ENCODE data around the gene PLCB4. TPM values are rescaled to one million over a fixed set of nuclear protein-coding genes. Genes with fewer than 3 reads are reported as not detected.
"Not testable (repeated sequence)": the region's sequence is repeated elsewhere in the genome, so short reads cannot be mapped to it uniquely, and the experiment has no call there.

The PLCB4 gene
- polyA plus RNA-seq, 1 of the 3 experiments (the other 2 are of a cell fraction), result 5.5 TPM

GRCh38 chr20:9150679-9151078 lies 81.8 kb downstream of the PLCB4 start:
- Histone ChIP-seq H3K27ac (ENCODE audit: low read depth in 2 of 2, low read length in 1 of 2) (no peak overlapping the region), H3K79me2 (ENCODE audit: insufficient read depth) (peaks cover 4% of the 10 kb centered on the region; the same call in 1 of the 2 replicates), H2AFZ (ENCODE audit: low read depth) (no peak overlapping the region), H3K36me3 (replicated peaks in 1 of 2; ENCODE audit: control insufficient read depth in 1 of 2, insufficient read depth in 2 of 2, low read length in 1 of 2) (no peaks in the 10 kb centered on the region), H3F3A (replicated peaks; ENCODE audit: insufficient read depth) (no peaks in the 10 kb centered on the region), H3K9ac (no peak overlapping the region), H3K9me2 (no peaks in the 10 kb centered on the region), H3K4me2 (no peak overlapping the region), H4K20me1 (ENCODE audit: insufficient read depth) (no peaks in the 10 kb centered on the region), H3K9me3 (no peaks in the 10 kb centered on the region), H3K27me3 (ENCODE audit: insufficient read depth) (no peaks in the 10 kb centered on the region), H3K4me1 (ENCODE audit: control insufficient read depth in 1 of 2, insufficient read depth in 2 of 2, low read depth in 1 of 2, low read length in 1 of 2) (peaks cover 3 to 4% of the 10 kb centered on the region in 2 experiments; a peak in 3 of 4 replicates), H3K4me3 (ENCODE audit: low read depth in 2 of 2, low read length in 1 of 2) (no peak overlapping the region)
- no peak for TF ChIP-seq TAF1 (IDR thresholded peaks at IDR 0.05; ENCODE audit: borderline replicate concordance, low read depth, low read length)
- no peak for TF ChIP-seq TEAD4 (IDR thresholded peaks at IDR 0.05; ENCODE audit: borderline replicate concordance, insufficient read depth)
- TF ChIP-seq CHD2 (IDR thresholded peaks at IDR 0.05; ENCODE audit: low read length, partially characterized antibody), result no peak
- TF ChIP-seq USF2 (IDR thresholded peaks at IDR 0.05; ENCODE audit: borderline replicate concordance, low read depth, low read length), result no peak
- TF ChIP-seq IRF3 (IDR thresholded peaks at IDR 0.05; ENCODE audit: low read depth, low read length), result no peak
- no peak for TF ChIP-seq YY1 (IDR thresholded peaks at IDR 0.05; ENCODE audit: low read depth)
- CTCF ChIA-PET, result interaction anchor here (0.9 kb wide), 1 partner anchor 80 kb away, joined by 3 read pairs; no protein-coding TSS in a partner anchor
- POLR2A ChIA-PET, result no interaction called here
- DNase-seq, result no peak
- 86% methylated on average over 3 of the region's 3 CpGs for WGBS (ENCODE audit: low lambda C conversion rate)

- H3K9me3 ChIP-seq; H3K36me3 ChIP-seq (replicated peaks in 1 of 2; ENCODE audit: control insufficient read depth in 1 of 2, insufficient read depth in 2 of 2, low read length in 1 of 2); POLR2A ChIA-PET; H3K4me1 ChIP-seq (ENCODE audit: control insufficient read depth in 1 of 2, insufficient read depth in 2 of 2, low read depth in 1 of 2, low read length in 1 of 2); H3K4me2 ChIP-seq; H3F3A ChIP-seq (replicated peaks; ENCODE audit: insufficient read depth); DNase-seq; H3K9me2 ChIP-seq; H3K27me3 ChIP-seq (ENCODE audit: insufficient read depth); H4K20me1 ChIP-seq (ENCODE audit: insufficient read depth); H2AFZ ChIP-seq (ENCODE audit: low read depth); H3K79me2 ChIP-seq (ENCODE audit: insufficient read depth); H3K9ac ChIP-seq; H3K27ac ChIP-seq (ENCODE audit: low read depth in 2 of 2, low read length in 1 of 2); H3K4me3 ChIP-seq (ENCODE audit: low read depth in 2 of 2, low read length in 1 of 2): not testable (repeated sequence)
- CTCF ChIA-PET, result interaction anchor here (0.9 kb wide), 1 partner anchor 10 kb away, joined by 3 read pairs; no protein-coding TSS in a partner anchor
- 50% methylated on average over 1 of the region's 1 CpG for WGBS (ENCODE audit: low lambda C conversion rate)
Measured at GRCh38 chr20:9152139-9152538, 83.3 kb downstream of the PLCB4 start.

GRCh38 chr20:9154464-9155024 lies 85.7 kb downstream of the PLCB4 start:
- ChIA-PET CTCF (no interaction called here), POLR2A (no interaction called here)
- Histone ChIP-seq H3K4me3 (ENCODE audit: low read depth in 2 of 2, low read length in 1 of 2) (no peak overlapping the region), H3F3A (replicated peaks; ENCODE audit: insufficient read depth) (no peaks in the 10 kb centered on the region), H3K9me2 (no peaks in the 10 kb centered on the region), H3K4me2 (no peak overlapping the region), H3K36me3 (replicated peaks in 1 of 2; ENCODE audit: control insufficient read depth in 1 of 2, insufficient read depth in 2 of 2, low read length in 1 of 2) (no peaks in the 10 kb centered on the region), H2AFZ (ENCODE audit: low read depth) (no peak overlapping the region), H4K20me1 (ENCODE audit: insufficient read depth) (no peaks in the 10 kb centered on the region), H3K4me1 (ENCODE audit: control insufficient read depth in 1 of 2, insufficient read depth in 2 of 2, low read depth in 1 of 2, low read length in 1 of 2) (no peaks in the 10 kb centered on the region), H3K9ac (no peak overlapping the region), H3K27me3 (ENCODE audit: insufficient read depth) (no peaks in the 10 kb centered on the region), H3K27ac (ENCODE audit: low read depth in 2 of 2, low read length in 1 of 2) (no peak overlapping the region), H3K79me2 (ENCODE audit: insufficient read depth) (no peaks in the 10 kb centered on the region), H3K9me3 (no peaks in the 10 kb centered on the region)
- DNase-seq, result no peak
- 67% methylated on average over 1 of the region's 1 CpG for WGBS (ENCODE audit: low lambda C conversion rate)
- no peak for TF ChIP-seq TCF12 (IDR thresholded peaks at IDR 0.05)
- no peak for TF ChIP-seq SIN3A (IDR thresholded peaks at IDR 0.05; ENCODE audit: borderline replicate concordance, low read depth, low read length)
- TF ChIP-seq SMC3 (IDR thresholded peaks at IDR 0.05; ENCODE audit: low read depth, low read length), result no peak
- no peak for TF ChIP-seq ELF1 (IDR thresholded peaks at IDR 0.05)
- TF ChIP-seq USF1 (IDR thresholded peaks at IDR 0.05; ENCODE audit: borderline replicate concordance, low read depth), result no peak
- TF ChIP-seq IRF3 (IDR thresholded peaks at IDR 0.05; ENCODE audit: low read depth, low read length), result no peak
- no peak for TF ChIP-seq FOSL2 (IDR thresholded peaks at IDR 0.05; ENCODE audit: borderline replicate concordance, low read depth)
- TF ChIP-seq USF2 (IDR thresholded peaks at IDR 0.05; ENCODE audit: borderline replicate concordance, low read depth, low read length), result no peak
- TF ChIP-seq RCOR1 (IDR thresholded peaks at IDR 0.05; ENCODE audit: low read length), result no peak
- no peak for TF ChIP-seq MAX (IDR thresholded peaks at IDR 0.05; ENCODE audit: low read depth)
- TF ChIP-seq GATA2 (CRISPR knock-in tag; IDR thresholded peaks at IDR 0.05), result no peak
- TF ChIP-seq EP300 (IDR thresholded peaks at IDR 0.05; ENCODE audit: borderline replicate concordance in 1 of 2, low read depth in 1 of 2, low read length in 1 of 2), result no peak

Data from SK-N-SH (cell line).